SHP77 (cell line): Measurements from ENCODE around the gene ABCC2.
A peak's percentile ranks its signal among the peaks of the same experiment; 100 is the strongest.
"Not testable (repeated sequence)": the region's sequence is repeated elsewhere in the genome, so short reads cannot be mapped to it uniquely, and the experiment has no call there.

Experiments used
- DNase-seq, 2 experiments: peaks; one replicate each; lab custom pipeline; 2025; lab: John Stamatoyannopoulos, UW

The ABCC2 gene

GRCh38 chr10:99853655-99854054 is 71.2 kb downstream of the ABCC2 start:
- no peak for DNase-seq

- peak; percentile 24 to 39 for DNase-seq
These were observed 72.4 kb downstream of the ABCC2 start for GRCh38 chr10:99854860-99855259.

- no peak for DNase-seq
These were observed 73.1 kb downstream of the ABCC2 start for GRCh38 chr10:99855479-99856071.

- no peak for DNase-seq
These were observed 76.4 kb downstream of the ABCC2 start for GRCh38 chr10:99858849-99859248.

- peak in 1 of 2 experiments; percentile 40 for DNase-seq
These were observed 77.1 kb downstream of the ABCC2 start for GRCh38 chr10:99859585-99859984.

GRCh38 chr10:99860466-99860865 is 78.0 kb downstream of the ABCC2 start:
- no peak for DNase-seq

GRCh38 chr10:99863535-99864240 is 81.2 kb downstream of the ABCC2 start:
- not testable (repeated sequence) for DNase-seq

GRCh38 chr10:99867250-99867649 is 84.8 kb downstream of the ABCC2 start:
- not testable (repeated sequence) for DNase-seq

- no peak for DNase-seq
These were observed 87.2 kb downstream of the ABCC2 start for GRCh38 chr10:99869581-99870122.

- no peak for DNase-seq
These were observed 87.8 kb downstream of the ABCC2 start for GRCh38 chr10:99870123-99870730.

- DNase-seq: no peak
These were observed 90.1 kb downstream of the ABCC2 start for GRCh38 chr10:99872367-99873162.

GRCh38 chr10:99873846-99874245 is 91.4 kb downstream of the ABCC2 start:
- DNase-seq: no peak

- DNase-seq: no peak
These were observed 92.1 kb downstream of the ABCC2 start for GRCh38 chr10:99874341-99875085.

GRCh38 chr10:99875473-99875872 is 93.0 kb downstream of the ABCC2 start:
- DNase-seq: no peak

- no peak for DNase-seq
These were observed 97.8 kb downstream of the ABCC2 start for GRCh38 chr10:99880080-99880835.

GRCh38 chr10:99881371-99881770 is 98.9 kb downstream of the ABCC2 start:
- DNase-seq: no peak

- no peak for DNase-seq
These were observed 101.1 kb downstream of the ABCC2 start for GRCh38 chr10:99883523-99883922.

GRCh38 chr10:99888622-99889021 is 106.2 kb downstream of the ABCC2 start:
- DNase-seq: no peak

- DNase-seq: no peak
These were observed 112.2 kb downstream of the ABCC2 start for GRCh38 chr10:99894613-99895012.

GRCh38 chr10:99895066-99895465 is 112.6 kb downstream of the ABCC2 start:
- not testable (repeated sequence) for DNase-seq

GRCh38 chr10:99895867-99896266 is 113.4 kb downstream of the ABCC2 start:
- DNase-seq: no peak
